HG02763 (cell line): ENCODE measurements around the gene RLN2.

Experiments
- ATAC-seq: cut with Tn5 transposase; IDR thresholded peaks from one replicate; pipeline ENCODE4 v1.9.1; 2021; ENCODE audit warnings: mild to moderate bottlenecking, moderate library complexity; ENCODE audit not compliant: unreplicated experiment

RLN2 gene

DNA sequence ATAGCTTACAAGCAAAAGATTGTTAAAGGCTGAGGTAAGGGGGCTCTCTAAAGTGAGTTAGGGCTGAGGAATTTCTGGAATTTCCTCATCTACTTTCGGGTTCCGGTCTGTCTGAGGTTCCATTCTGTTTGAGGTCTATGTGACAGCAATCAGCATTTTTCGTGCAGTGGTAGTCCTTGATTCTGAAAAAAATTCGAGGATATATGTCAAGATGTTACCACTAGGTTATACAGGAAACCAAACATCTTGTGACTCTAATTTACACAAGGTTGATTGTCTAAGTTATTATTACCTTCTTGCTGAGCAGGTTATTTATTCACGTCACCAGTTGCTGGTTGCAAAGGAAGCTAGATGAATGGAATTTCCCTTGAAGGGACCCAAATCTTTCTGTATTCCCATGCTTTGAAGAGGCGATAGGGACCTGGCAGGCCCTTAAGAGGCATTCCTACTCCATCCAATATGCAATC lies 35.2 kb downstream of the RLN2 start:
- ATAC-seq, result no peak

DNA sequence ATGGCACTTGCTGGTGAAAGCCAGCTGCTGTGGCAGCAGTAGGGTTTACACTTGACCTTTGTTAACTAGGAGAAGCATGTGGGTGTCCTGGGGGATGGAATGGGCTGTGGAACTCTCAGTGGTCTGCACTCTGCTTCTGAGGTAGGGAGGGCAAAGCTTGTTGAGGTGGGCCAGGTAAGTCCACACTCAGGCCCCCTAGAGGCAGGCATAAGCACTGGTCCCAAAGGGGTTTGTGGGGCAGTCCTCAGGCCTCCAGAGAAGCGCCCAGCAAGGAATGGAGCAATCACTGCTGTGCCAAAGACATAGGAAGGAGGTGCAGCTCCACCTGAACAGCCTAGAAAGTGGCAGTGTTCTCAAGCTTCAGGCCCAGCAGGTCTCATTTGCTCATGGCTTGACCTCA lies 38.6 kb downstream of the RLN2 start:
- no peak for ATAC-seq

DNA sequence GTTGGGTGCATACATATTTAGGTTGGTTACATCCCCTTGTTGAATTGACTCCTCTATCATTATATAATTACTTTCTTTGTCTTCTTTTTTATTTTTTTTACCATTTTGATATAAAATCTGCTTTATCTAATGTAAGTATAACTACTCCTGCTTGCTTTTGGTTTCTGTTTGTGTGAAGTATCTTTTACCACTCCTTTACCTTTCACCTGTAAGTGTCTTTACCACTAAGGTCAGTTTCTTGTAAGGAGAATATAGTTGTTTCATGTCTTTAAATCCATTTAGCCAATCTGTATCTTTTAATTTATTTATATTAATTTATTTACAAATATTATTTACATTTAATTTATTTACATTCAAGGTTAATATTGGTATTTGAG lies 40.3 kb downstream of the RLN2 start:
- ATAC-seq, result no peak

DNA sequence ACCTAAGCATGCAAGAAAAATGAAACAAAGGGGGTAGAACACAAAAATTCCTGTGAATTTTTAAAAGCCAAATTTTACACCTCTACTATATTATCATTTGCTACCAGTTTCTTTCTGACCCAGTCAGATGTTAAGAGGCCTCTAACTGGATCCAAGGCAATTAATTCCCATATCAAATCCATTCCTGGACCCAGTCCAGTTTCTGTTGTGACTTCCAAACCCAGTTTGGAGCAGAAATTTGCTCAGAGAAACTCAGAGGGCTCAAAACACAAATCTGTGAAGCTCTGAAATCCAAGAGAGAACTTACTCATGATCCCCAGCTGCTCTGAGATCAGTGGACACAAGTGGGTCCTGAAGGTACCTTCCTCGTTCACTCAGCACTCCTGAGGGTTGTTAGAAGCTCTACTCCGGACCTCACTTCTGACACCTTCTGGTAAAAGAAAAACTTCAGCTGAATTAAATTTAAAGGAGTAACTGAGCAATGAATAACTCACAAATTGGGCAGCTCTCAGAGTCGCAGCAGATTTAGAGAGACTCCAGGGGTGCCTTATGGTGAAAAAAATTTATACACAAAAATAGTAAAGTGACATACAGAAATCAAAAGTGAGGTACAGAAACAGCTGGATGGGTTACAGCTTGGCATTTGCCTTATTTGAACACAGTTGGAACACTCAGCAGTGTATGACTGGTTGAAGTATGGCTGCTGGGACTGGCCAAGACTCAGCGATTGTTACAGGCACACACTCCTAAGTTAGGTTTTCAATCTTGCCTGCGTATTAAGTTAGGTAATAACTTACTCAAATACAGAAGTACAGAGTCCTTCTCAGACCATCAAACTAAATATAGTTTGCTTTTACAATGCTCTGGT lies 40.9 kb downstream of the RLN2 start:
- no peak for ATAC-seq
